GM19397 (cell line): Measurements from ENCODE around the gene DENND1C.
"Not testable (repeated sequence)": the region's sequence is repeated elsewhere in the genome, so short reads cannot be mapped to it uniquely, and the experiment has no call there.

Experiments used
- ATAC-seq: cut with Tn5 transposase; IDR thresholded peaks from one replicate; pipeline ENCODE4 v1.9.1; 2021; ENCODE audit warnings: mild to moderate bottlenecking, moderate library complexity; ENCODE audit not compliant: unreplicated experiment

DENND1C gene

DNA sequence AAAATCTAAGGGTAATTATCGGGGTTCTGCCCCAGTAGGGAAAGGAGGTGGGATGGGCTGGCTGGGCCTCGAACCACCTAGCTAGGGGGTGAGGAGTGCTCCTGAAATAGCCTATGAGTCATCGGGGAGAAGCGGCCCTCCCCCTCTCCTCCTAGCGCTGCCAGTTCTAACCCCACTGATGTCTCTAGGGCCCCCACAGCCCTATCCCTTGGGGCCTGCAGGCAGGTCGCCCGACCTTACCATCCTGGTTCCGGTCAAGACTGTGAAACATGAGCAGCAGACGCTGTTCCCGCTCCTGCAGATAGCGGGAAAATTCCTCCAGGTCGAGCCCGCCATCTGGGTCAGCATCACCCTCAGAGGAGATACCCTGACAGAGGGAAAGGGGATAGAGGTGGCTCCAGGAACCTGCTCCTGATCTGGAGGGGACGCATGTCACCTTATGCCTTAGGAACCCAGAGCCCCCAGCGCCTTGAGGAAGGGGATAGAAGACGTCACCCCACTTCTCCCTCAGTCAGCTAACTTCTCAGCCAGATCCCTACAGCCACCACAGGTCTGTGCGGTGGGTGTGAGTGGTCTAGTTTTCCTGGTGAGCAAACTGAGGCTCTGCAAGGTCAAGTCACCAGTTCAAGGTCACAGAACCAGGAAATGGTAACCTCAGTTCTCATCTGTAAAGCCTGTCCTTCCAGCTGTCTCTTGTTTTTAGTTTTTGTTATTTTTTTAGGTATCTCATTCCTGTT is 23.5 kb downstream of the DENND1C start:
- no peak for ATAC-seq

DNA sequence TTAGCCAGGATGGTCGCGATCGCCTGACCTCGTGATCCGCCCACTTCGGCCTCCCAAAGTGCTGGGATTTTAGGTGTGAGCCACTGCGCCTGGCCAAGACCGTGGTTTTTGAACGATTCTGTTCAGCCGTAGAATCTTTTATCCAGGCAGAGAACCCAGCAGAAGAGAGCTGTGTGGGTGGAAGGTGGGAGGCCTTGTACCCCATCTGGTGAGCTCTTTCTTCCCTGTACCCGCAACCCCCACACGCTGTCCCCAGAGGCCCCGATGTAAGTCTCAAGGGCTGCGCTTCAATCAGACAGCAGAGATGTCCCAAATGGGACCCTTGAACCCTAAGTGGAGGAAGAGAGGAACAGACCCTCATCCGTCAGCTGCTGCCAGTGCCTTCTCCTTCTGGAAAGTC is 25.7 kb downstream of the DENND1C start:
- ATAC-seq: no peak

DNA sequence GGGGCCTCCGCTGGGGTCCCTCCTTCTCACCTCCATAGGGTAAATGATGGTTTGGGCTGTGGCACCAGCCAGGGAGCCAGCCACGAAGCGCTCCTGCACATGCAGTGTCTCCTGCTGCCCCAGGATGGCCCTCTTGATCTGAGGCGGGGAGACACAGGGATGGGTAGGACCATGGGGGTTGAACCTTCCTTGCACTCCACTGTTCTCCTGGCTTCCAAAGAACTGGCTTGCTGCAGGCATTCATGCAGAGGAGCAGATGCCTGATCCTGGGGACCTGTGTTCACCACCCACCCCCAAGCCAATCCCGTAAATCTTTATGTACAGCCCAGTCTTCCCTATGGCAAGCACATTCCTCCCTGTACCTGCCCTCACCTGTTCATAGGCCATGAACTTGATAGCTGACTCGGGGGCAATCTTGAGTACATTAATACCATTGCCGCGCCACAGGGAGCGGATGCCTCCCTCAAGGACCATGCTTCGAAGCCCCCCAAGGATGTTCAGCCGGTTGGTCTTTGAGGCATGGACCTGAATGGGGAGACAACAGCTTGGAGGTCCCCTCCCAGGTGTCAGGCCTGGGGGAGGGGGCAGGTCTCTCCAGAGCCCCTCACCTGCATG is 27.5 kb downstream of the DENND1C start:
- no peak for ATAC-seq

DNA sequence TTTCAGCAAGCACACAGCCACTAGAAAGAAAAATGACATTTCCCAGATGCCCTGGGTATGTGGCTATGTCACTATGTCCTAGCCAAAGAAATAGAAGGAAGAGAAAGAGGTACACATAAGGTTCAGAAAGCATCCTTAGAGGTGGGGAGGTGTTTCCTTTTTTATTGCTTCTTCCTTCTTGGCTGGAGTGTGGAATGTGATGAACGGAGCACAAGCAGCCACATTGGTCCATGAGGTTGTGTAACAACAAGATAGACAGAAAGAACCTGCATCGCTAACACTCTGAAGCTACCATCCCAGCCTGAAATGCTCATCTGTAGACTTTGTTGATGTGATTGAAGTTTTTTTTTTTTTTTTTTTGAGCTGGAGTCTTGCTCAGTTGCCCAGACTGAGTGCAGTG is 28.7 kb downstream of the DENND1C start:
- ATAC-seq: no peak

DNA sequence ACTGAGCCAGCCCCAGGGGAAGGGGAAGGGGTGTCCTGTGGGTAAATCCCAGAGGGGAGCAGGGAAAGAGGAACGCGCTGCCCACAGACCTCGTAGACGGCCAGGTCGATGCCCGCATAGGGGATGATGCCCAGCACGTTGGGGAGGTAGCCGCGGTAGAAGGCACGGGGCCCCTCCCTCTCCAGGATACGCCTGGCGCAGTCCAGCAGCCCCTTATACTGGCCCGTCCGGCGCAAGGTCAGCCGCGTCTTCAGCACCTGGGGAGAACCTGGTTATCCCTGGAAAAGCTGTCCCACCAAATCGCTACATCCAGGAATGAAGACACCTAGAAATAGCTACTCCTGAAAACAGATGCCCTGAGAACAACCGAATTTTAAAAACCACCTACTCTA is 29.4 kb downstream of the DENND1C start:
- no peak for ATAC-seq

DNA sequence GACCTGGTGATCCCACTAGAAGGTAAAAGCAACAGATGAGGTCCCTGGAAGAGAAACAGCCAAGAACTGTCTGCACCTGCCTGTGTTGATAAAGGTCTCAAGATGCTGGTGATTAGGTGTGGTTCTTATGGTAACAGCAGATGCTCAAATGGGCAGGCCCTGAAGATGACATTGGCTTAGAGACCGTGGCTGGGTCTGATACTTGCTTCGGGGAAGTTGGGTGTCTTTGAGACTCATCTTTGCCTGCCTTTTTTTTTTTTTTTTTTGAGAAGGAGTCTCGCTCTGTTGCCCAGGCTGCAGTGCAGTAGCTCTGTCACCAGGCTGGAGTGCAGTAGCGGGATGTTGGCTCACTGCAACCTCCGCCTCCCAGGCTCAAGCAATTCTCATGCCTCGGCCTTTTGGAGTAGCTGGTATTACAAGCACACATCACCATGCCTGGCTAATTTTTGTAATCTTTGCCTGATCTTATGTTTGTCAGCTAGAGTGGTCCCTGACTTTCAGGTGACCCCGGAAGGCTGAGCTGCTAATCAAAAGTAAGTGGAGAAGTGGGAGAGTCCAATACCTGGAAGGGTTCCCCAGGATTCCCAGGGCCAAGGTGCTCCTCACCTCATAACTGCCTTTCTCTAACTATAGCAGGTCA is 29.9 kb downstream of the DENND1C start:
- no peak for ATAC-seq

DNA sequence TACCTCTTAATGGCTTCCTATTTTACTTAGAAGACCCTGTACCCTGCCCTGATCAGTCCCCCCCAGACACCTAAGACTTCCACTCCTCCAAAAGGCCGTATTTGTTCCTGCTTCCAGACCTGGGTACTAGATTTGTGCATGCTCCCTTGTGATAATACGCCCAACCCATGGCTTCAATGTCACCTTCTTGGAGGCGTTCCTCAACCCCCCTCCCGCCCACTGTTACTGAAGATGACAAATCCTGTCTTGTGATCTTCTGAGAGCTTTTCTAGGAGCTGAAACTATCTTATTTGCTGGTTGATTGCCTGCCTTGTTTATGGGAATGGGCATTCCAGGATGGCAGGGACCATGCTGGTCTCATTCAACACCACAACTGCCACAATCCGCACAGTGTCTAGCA is 31.4 kb downstream of the DENND1C start:
- no peak for ATAC-seq

DNA sequence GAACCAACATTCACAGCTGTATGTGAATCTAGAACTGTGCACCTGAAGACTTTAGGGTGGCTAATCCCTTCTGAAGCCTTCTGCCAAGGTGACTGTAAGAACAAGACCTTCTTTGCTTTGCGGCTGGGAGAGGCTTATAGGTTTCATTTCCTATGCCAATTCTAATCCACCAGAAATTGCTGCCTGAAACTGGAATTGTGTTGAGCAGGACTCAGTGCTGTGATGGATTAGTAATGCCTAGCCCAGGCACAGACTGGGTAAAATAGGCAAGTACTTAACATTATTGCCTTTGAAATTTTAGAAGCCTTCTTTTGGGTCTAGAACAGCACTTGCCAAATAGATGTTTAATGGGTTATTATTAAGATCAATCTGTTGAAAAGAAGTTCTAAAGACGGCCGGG is 33.5 kb downstream of the DENND1C start:
- ATAC-seq: no peak

DNA sequence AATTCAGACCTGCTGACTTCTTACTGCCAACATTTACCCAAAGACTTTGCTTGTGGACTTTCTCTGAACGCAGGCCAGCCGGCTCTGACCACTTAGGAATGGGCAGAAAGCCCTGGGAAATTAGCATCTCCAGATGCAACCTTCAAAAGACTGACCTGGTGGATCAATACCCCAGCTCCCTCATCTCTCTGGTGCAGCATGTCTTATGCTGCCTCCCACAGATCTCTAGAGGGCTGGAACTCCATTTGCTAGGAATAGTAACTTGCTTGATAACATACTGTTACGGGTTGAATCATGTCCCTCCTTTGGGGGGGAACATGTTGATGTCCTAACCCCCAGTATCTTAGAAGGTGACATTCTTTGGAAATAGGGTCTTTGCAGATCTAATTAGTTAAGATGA is 35.1 kb downstream of the DENND1C start:
- no peak for ATAC-seq

DNA sequence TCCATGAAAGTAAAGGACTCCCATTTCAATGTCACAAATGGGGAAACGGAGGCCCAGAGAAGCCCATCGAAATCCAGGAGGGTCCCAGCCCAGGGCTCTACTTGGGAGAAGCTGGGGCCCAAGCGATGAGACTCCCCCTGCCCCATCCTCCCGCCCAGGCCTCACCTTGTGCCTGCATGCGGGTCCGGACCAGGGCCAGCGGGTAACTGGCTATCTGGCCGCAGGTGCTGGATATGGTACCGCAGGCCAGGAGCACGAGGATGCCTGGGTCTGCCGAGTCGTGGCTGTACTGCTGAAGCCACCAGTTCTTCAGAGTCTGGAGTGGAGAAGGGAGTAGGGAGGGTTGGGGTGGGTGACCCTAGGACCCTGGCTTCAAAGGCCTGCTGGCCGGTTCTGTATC is 37.6 kb downstream of the DENND1C start:
- no peak for ATAC-seq

DNA sequence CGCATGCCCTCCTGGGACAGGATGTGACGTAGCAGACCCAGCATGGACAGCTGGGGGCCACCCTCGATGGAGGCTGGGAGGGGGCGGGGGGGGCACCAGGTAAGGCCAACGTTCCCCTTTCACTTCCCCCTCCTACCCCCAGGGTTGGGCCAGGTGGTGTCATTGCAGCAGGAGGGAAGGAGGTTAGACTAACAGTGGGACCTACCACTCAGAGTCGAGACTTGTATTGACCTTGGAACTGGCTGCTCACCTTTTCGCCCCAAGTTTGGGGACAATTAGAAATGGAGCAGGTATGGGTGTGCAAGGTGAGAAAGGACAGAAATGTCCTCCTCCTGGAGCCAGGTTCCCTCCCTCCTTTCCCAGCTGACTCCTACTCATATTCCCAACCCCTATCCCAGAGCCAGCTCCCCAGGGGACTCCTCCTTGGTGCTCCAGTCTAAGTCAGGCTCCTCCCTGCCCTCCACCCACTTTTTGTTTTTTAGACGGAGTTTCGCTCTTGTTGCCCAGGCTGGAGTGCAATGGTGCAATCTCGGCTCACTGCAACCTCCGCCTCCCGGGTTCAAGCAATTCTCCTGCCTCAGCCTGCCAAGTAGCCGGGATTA is 39.4 kb downstream of the DENND1C start:
- no peak for ATAC-seq

DNA sequence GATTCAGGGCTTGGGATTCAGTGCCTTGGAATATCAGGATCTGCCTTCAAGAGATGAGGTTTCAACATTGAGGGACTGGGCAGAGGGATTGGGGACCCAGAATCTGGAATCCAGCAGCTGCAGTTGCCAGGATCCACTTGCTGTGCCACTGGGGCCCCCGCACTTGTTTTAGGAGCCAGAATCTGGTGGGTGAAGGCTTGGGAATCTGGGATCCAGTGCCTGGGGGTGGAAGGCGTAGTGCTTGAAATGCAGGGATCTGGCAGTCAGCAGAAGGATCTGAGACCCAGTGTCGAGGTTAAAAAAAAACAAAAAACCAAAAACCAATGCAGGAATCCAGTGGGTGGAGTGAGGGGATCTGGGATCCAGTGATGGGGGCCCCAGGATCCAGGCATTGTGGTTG is 40.7 kb downstream of the DENND1C start:
- ATAC-seq: no peak

DNA sequence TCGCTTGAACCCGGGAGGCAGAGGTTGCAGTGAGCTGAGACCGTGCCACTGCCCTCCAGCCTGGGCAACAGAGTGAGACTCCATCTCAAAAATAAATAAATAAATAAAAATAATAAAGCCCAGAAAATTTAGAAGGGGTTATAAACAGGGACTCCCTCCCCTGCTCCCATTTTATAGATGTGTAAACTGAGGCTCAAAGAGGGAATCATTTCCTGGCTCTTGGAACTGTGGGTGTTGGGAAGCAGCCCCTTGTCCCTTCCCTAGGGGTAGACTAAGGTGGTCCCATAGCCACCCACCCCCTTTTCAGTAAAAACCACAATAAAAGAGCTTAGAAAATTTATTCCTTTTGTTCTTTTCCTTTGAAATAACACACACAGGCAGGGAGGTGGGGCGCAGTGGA is 41.8 kb downstream of the DENND1C start:
- no peak for ATAC-seq

DNA sequence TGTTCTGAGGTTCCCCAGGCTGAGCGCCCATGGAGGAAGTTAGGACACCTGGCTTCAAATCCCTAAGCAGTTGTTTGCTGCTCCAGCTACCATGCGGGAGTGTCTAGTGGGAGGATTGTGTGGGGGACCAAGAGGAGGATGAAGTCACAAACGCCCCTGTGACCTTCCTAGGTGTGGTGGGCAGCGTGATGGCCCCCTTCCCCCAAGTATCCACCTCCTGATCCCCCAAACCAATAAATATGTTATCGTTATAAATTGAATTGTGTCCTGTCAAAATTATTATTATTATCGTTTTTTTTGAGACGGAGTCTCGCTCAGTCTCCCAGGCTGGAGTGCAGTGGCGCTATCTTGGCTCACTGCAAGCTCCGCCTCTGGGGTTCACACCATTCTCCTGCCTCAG is 47.9 kb downstream of the DENND1C start, which contains the start of gene SLC25A41:
Gene SLC25A41 (minus strand): TSS at position 101 of the 400 bp plus-strand sequence. CDS start 70 bp downstream, at position 31.
- no peak for ATAC-seq

DNA sequence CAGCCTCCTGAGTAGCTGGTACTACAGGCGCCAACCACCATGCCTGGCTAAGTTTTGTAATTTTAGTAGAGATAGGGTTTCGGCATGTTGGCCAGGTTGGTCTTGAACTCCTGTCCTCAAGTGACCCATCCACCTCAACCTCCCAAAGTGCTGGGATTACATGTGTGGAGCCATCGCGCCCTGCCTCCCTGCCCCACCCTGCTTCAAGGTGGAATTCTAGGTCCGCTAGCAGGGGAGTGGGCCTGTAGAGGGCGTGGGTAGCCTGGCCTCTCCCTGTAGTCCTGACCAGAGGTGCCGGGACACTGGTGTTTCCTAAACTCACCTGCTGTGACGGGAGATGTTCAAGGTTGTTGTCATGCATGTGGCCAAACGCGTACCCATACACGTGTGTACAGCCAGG is 48.4 kb downstream of the DENND1C start:
- ATAC-seq: no peak

DNA sequence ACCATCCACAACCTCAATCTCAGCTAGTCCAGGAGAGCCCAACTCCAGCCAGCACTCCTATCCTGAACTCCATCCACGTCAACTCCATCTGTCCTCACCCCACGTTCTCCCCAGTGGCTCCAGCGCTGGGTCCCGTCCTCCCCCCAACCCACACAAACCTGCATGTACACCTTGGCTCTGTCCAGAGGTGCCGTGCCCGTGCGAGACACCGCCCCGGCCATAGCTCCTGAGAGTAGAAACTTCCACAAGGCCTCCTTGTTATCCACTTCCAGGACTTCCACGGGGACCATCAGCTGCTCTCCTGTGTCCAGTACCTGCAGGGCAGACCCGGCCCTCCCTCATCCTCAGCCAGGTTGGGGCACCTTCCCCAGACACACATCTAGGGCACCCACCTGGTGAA is 49.7 kb downstream of the DENND1C start:
- ATAC-seq: no peak

DNA sequence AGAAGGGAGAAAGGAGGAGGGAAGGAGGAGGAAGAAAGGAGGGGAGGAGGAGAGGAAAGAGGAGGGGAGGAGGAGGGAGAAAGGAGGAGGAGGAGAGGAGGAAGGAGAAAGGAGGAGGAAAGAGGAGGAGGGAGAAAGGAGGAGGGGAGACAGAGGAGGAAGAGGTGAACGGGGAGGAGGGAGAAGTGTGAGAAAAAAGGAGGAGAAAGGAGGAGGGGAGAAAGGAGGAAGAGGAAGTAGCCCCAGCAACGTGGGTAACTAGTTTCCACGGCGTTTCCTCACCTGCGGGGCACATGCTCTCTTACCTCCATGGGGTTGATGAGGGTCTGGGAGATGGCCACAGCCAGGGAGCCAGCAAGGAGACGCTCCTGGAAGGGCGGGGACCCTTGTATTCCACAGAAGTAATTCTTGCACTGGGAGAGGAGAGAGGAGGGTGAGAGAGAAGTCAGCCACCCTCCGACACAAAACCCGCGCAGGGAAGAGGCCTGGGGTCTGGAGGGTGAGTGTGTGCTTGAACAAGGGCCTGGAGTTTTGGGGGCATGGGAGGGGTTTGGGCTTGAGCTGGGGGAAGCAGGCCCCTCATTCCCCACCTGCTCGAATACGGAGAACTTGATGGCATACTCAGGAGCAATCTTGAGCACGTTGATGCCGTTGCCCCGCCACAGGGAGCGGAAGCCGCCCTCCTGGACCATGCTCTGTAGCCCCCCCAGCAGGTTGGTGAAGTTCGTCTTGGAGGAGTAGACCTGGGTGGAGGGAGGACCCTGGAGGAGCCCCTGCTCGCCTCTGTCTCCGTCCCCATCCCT is 52.0 kb downstream of the DENND1C start:
- no peak for ATAC-seq

DNA sequence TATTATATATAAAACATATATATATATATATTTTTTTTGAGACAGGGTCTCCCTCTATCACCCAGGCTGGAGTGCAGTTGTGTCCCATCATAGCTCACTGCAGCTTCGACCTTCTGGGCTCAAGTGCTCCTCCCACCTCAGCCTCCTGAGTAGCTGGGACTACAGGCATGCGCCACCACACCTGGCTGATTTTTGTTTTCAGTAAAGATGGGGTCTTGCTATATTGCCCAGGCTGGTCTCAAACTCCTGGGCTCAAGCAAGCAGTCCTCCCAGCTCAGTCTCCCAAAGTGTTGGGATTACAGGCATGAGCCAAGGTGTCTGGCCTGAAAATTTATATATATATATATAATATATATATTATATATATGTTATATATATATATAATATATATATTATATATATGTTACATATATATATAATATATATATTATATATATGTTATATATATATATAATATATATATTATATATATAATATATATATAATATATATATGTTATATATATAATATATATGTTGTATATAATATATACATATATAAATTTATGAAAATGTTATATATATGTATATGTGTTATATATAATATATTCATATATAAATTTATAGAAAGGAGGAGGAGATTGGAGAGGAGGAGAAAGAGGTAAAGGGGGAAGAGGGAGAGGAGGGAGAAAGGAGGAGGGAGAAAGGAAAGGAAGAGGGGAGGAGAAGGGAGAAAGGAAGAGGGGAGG is 52.7 kb downstream of the DENND1C start:
- not testable (repeated sequence) for ATAC-seq

DNA sequence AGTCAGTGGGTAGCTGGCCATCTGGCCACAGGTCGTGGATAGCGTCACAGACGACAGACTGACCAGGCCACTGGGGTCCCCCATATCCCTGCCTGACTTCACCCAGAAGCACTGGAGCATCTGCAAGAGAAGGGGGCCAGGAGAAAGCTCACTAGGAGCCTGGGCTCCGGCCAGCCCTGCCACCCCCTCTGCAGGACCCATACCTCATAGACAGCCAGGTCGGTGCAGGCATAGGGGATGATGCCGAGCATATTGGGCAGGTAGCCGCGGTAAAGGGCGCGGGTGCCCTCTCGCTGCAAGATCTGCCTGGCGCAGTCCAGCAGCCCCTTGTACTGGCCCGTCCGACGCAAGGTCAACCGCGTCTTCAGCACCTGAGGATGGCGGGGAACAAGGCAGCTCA is 54.5 kb downstream of the DENND1C start:
- ATAC-seq: no peak
